ENCODE data around the gene GRIN2B. TPM values are rescaled to one million over a fixed set of nuclear protein-coding genes. Genes with fewer than 3 reads are reported as not detected.

GRIN2B gene
- 0.01 TPM for polyA plus RNA-seq (2012; ENCODE audit: insufficient read length, low read depth)

DNA sequence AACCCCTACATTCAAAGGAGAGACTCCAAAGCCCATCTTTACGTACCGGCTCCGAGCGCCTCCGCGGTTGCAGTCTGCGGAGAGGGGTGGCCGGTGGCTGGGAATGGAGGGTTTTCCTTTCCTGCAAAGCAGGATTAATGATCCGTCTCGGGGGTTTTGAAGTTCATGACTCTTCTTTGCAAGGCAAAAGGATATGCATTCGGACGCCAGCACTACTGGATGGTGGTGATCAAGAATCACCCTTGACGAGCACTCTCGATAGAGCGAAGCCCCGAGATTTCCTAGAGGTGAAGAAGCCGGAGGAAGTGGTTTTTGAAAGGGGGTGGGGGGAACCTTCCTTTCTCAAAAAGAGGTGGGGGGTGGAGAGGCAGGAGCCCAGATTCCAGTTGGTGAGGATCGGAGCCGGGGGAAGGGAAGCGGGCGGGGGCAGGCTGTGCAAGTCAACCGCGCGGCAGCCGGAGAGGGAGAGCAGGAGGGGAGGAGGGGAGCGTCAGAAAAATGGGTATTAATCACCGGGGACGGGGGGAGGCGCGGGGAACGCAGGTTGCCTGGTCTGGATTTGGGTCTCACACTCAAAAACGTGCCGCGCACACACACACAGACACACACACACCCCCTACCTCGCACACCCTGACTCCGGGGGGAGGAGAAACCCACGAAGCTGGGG, at the start of gene GRIN2B:
Gene GRIN2B, minus strand, starts transcription at position 307 of the 667 bp plus-strand sequence. CDS start 115,394 bp downstream, outside the sequence.
- TF ChIP-seq, protein P1, sequence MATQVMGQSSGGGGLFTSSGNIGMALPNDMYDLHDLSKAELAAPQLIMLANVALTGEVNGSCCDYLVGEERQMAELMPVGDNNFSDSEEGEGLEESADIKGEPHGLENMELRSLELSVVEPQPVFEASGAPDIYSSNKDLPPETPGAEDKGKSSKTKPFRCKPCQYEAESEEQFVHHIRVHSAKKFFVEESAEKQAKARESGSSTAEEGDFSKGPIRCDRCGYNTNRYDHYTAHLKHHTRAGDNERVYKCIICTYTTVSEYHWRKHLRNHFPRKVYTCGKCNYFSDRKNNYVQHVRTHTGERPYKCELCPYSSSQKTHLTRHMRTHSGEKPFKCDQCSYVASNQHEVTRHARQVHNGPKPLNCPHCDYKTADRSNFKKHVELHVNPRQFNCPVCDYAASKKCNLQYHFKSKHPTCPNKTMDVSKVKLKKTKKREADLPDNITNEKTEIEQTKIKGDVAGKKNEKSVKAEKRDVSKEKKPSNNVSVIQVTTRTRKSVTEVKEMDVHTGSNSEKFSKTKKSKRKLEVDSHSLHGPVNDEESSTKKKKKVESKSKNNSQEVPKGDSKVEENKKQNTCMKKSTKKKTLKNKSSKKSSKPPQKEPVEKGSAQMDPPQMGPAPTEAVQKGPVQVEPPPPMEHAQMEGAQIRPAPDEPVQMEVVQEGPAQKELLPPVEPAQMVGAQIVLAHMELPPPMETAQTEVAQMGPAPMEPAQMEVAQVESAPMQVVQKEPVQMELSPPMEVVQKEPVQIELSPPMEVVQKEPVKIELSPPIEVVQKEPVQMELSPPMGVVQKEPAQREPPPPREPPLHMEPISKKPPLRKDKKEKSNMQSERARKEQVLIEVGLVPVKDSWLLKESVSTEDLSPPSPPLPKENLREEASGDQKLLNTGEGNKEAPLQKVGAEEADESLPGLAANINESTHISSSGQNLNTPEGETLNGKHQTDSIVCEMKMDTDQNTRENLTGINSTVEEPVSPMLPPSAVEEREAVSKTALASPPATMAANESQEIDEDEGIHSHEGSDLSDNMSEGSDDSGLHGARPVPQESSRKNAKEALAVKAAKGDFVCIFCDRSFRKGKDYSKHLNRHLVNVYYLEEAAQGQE (IDR thresholded peaks at IDR 0.05; ENCODE audit: insufficient read depth in 1 of 2, low read depth in 2 of 2, low read length in 2 of 2), result no peak
- no peak for TF ChIP-seq POLR2AphosphoS5 (IDR thresholded peaks at IDR 0.05; ENCODE audit: low read depth, low read length)
- no peak for TF ChIP-seq TAF1 (IDR thresholded peaks at IDR 0.05; ENCODE audit: borderline replicate concordance, insufficient read depth, low read length)
- TF ChIP-seq FOXP2 (optimal IDR thresholded peaks at IDR 0.05; ENCODE audit: borderline replicate concordance, extremely low read depth, extremely low read length, insufficient read depth), result no peak
- no peak for TF ChIP-seq SIN3A (IDR thresholded peaks at IDR 0.05; ENCODE audit: borderline replicate concordance, insufficient read depth, low read length)

DNA sequence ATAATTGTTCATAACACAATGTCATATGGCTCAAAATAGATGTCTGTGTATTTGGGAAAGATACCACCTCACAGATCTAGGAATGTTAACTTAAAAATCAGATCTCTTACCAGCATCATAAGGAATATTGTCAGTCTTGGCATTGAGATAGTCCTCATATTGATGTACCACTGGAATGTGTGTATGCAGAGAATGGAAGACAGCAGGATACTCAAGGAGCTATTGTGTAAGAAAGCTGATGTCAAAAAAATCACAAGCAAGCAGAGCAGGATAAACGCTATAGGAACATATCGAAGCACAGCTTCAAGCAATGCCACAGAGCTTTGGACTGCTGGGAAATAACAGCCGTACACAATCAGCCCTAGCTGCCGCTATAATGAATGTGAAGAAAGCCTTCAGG, 45.1 kb upstream of the GRIN2B start:
- no peak for TF ChIP-seq FOXP2 (optimal IDR thresholded peaks at IDR 0.05; ENCODE audit: borderline replicate concordance, extremely low read depth, extremely low read length, insufficient read depth)
- TF ChIP-seq TAF1 (IDR thresholded peaks at IDR 0.05; ENCODE audit: borderline replicate concordance, insufficient read depth, low read length), result no peak
- TF ChIP-seq POLR2AphosphoS5 (IDR thresholded peaks at IDR 0.05; ENCODE audit: low read depth, low read length), result no peak
- TF ChIP-seq, protein P1 (IDR thresholded peaks at IDR 0.05; ENCODE audit: insufficient read depth in 1 of 2, low read depth in 2 of 2, low read length in 2 of 2), result no peak
- no peak for TF ChIP-seq SIN3A (IDR thresholded peaks at IDR 0.05; ENCODE audit: borderline replicate concordance, insufficient read depth, low read length)

DNA sequence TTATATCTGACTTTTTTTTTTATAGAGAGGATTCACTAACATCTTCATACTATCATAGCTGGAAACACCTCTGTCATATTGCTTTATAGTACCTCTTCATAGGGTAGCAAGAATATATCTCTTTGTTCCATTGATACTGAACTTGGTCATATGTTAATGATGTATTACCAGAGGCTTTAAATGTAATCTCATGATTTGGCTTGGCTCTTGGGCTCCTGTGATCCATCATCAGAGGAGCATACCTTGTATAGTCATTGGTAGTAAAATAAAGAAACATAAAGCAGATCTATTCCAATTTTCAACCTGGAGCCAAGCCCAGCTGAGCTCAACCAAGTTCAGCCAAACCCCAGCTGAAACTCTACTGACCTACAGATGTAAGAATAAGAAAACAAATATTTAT, 43.2 kb upstream of the GRIN2B start:
- TF ChIP-seq FOXP2 (optimal IDR thresholded peaks at IDR 0.05; ENCODE audit: borderline replicate concordance, extremely low read depth, extremely low read length, insufficient read depth), result no peak

DNA sequence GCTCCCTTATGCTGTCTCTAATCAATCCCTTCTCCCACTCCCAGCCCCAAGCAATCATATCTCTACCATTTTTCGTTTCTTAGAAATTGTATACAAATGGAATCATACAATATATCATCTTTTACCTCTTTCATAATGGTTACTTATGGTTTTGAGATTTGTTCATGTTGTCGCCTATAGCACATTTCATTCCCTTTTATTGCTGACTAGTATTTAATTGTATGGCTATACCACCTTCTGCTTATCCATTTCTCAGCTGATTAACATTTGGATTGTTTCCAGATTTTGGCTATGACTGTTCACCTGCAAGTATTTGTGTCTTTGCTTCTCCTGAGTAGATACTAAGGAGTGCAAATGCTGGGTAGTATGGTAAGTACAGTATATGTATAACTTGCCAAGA, 36.7 kb upstream of the GRIN2B start:
- TF ChIP-seq, protein P1 (IDR thresholded peaks at IDR 0.05; ENCODE audit: insufficient read depth in 1 of 2, low read depth in 2 of 2, low read length in 2 of 2), result no peak
- TF ChIP-seq TAF1 (IDR thresholded peaks at IDR 0.05; ENCODE audit: borderline replicate concordance, insufficient read depth, low read length) (no peak), SIN3A (IDR thresholded peaks at IDR 0.05; ENCODE audit: borderline replicate concordance, insufficient read depth, low read length) (no peak), FOXP2 (optimal IDR thresholded peaks at IDR 0.05; ENCODE audit: borderline replicate concordance, extremely low read depth, extremely low read length, insufficient read depth) (no peak), POLR2AphosphoS5 (IDR thresholded peaks at IDR 0.05; ENCODE audit: low read depth, low read length) (no peak)

DNA sequence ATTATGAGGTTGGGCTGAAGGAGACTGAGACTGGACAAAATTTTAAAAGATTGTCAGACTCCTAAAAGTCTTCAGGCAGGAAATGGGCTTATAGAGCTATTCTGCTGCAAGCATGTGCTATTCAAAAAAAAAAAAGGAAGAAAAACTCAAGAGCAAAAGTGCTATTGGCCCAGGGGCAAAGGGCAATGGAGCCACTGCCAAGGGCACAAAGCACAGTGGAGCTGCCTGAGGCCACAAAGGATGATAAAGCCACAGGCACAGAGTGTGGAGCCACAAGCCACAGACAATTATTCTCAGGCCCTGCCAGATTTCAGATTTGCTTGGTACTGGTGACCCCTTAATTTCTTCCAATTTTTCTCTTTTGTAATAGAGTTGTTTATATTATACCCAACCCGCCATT, 29.6 kb upstream of the GRIN2B start:
- TF ChIP-seq, protein P1 (IDR thresholded peaks at IDR 0.05; ENCODE audit: insufficient read depth in 1 of 2, low read depth in 2 of 2, low read length in 2 of 2), result no peak
- no peak for TF ChIP-seq FOXP2 (optimal IDR thresholded peaks at IDR 0.05; ENCODE audit: borderline replicate concordance, extremely low read depth, extremely low read length, insufficient read depth)
- TF ChIP-seq SIN3A (IDR thresholded peaks at IDR 0.05; ENCODE audit: borderline replicate concordance, insufficient read depth, low read length), result no peak
- TF ChIP-seq POLR2AphosphoS5 (IDR thresholded peaks at IDR 0.05; ENCODE audit: low read depth, low read length), result no peak
- no peak for TF ChIP-seq TAF1 (IDR thresholded peaks at IDR 0.05; ENCODE audit: borderline replicate concordance, insufficient read depth, low read length)

Measured in PFSK-1 (cell line).